Astrocyte (in vitro differentiated cells and primary cell): ENCODE measurements around the gene FLRT1.

Source experiments
- EZH2 ChIP-seq: IDR thresholded peaks from 2 replicates; pipeline ENCODE4 v1.6.1; 2012; ENCODE audit warnings: mild to moderate bottlenecking, low read length, inconsistent platforms; ENCODE audit not compliant: insufficient read depth
- TF ChIP-seq, protein P1 (sequence below): IDR thresholded peaks from 2 replicates; pipeline ENCODE4 v1.5.1; 2011; ENCODE audit warnings: low read depth, mild to moderate bottlenecking, inconsistent platforms, low read length, moderate library complexity; ENCODE audit not compliant: insufficient read depth

DNA sequence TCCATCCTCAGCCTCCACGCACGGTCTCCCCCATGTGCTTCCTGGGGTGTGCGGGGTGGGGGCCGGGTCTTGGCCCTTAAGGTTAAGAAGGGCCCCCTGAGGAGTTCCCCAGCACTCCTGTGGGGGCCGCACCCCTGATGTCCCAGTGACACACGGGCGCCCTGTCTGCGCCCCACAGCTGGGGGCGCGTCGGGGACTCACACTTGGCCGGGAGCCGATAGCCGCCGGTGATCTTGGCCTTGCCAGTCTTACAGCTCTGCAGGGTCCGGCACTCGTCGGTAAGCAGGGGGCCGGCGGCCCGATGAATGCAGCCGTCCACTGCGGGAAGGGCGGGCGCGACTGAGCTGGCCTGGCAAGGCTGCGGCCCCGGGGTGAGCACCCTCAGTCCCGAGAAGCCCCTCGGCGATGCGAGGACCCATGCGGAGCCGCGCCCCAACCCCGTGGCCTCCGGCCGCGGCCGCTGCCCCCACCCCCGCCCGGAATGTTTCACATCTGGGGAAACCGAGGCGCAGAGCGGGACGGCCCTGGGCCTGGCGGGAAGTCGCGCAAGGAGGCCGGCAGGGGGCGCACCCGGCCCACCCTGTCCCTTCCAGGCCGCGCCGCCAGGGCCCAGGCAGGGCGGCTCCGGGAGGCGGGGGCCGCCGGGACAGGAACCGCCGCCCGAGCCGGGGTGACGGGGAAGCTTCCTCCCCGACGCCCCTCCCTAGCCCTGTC lies 35.5 kb upstream of the FLRT1 start:
- TF ChIP-seq, protein P1, sequence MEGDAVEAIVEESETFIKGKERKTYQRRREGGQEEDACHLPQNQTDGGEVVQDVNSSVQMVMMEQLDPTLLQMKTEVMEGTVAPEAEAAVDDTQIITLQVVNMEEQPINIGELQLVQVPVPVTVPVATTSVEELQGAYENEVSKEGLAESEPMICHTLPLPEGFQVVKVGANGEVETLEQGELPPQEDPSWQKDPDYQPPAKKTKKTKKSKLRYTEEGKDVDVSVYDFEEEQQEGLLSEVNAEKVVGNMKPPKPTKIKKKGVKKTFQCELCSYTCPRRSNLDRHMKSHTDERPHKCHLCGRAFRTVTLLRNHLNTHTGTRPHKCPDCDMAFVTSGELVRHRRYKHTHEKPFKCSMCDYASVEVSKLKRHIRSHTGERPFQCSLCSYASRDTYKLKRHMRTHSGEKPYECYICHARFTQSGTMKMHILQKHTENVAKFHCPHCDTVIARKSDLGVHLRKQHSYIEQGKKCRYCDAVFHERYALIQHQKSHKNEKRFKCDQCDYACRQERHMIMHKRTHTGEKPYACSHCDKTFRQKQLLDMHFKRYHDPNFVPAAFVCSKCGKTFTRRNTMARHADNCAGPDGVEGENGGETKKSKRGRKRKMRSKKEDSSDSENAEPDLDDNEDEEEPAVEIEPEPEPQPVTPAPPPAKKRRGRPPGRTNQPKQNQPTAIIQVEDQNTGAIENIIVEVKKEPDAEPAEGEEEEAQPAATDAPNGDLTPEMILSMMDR, result peak; percentile 14
- no peak for TF ChIP-seq EZH2
